Upper lobe of right lung (tissue), 1 donor: Measurements from ENCODE around the gene SNTA1. TPM values are rescaled to one million over a fixed set of nuclear protein-coding genes. Genes with fewer than 3 reads are reported as not detected.

ENCODE experiments used
- ATAC-seq: fragments of 200-7000 bp; cut with Tn5 transposase; one replicate; pipeline ENCODE4 v1.9.1; 2020; ENCODE audit warnings: mild to moderate bottlenecking, moderate library complexity
- DNase-seq: peaks from one replicate; pipeline ENCODE4 v3.0.0-alpha.2; 2020
- H3K27ac ChIP-seq: fragments of 200-600 bp; one replicate; pipeline ENCODE4 v1.8.0; 2022
- H3K27me3 ChIP-seq: fragments of 200-600 bp; one replicate; pipeline ENCODE4 v1.8.0; 2022; ENCODE audit warnings: mild to moderate bottlenecking
- H3K36me3 ChIP-seq: fragments of 200-600 bp; one replicate; pipeline ENCODE4 v1.8.0; 2022
- H3K4me1 ChIP-seq: fragments of 200-600 bp; one replicate; pipeline ENCODE4 v1.8.0; 2022
- H3K4me3 ChIP-seq: fragments of 200-600 bp; one replicate; pipeline ENCODE4 v1.8.0; 2022; ENCODE audit warnings: mild to moderate bottlenecking
- H3K9me3 ChIP-seq: fragments of 200-600 bp; one replicate; pipeline ENCODE4 v1.8.0; 2022
- intact Hi-C: fragments of 100-400 bp; cut with DNase I; formaldehyde crosslinking; loops from one replicate; pipeline ENCODE4 v1.11.0; 2022
- total RNA-seq: library from RNA; stranded (reverse); fragmentation: NEBNext Ultra II Directional; extraction: Animal tissue kit (Norgen Biotek cat#: 25700); gene quantifications from one replicate; pipeline ENCODE4 v1.2.1, GENCODE V29; 2021
- TF ChIP-seq, protein P1 (sequence below): fragments of 200-600 bp; IDR thresholded peaks from one replicate; pipeline ENCODE4 v1.8.0; 2022; ENCODE audit warnings: antibody characterized with exemption
- donor health status: DM: no; HTN: yes; CAD: no; lungs with severe emphysema.

SNTA1 gene
- total RNA-seq, 1 donor from 2014 or later, result 8.6 TPM

- no peak for ATAC-seq
- TF ChIP-seq, protein P1, sequence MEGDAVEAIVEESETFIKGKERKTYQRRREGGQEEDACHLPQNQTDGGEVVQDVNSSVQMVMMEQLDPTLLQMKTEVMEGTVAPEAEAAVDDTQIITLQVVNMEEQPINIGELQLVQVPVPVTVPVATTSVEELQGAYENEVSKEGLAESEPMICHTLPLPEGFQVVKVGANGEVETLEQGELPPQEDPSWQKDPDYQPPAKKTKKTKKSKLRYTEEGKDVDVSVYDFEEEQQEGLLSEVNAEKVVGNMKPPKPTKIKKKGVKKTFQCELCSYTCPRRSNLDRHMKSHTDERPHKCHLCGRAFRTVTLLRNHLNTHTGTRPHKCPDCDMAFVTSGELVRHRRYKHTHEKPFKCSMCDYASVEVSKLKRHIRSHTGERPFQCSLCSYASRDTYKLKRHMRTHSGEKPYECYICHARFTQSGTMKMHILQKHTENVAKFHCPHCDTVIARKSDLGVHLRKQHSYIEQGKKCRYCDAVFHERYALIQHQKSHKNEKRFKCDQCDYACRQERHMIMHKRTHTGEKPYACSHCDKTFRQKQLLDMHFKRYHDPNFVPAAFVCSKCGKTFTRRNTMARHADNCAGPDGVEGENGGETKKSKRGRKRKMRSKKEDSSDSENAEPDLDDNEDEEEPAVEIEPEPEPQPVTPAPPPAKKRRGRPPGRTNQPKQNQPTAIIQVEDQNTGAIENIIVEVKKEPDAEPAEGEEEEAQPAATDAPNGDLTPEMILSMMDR, result no peak
- Histone ChIP-seq H3K4me3 (no peak overlapping the region), H3K27ac (no peak overlapping the region), H3K4me1 (no peaks in the 10 kb centered on the region), H3K36me3 (no peaks in the 10 kb centered on the region), H3K27me3 (no peaks in the 10 kb centered on the region), H3K9me3 (no peaks in the 10 kb centered on the region)
- DNase-seq, result no peak
- intact Hi-C loops, result no loop called here
These were observed 31.7 kb downstream of the SNTA1 start for GRCh38 chr20:33411711-33412483.

GRCh38 chr20:33411242-33411641 is 32.3 kb downstream of the SNTA1 start:
- no peaks in the 10 kb centered on the region for H3K27me3 ChIP-seq
- intact Hi-C loops, result no loop called here
- no peak for DNase-seq
- no peaks in the 10 kb centered on the region for H3K9me3 ChIP-seq
- H3K4me3 ChIP-seq, result no peak overlapping the region
- ATAC-seq, result no peak
- no peaks in the 10 kb centered on the region for H3K4me1 ChIP-seq
- H3K36me3 ChIP-seq, result no peaks in the 10 kb centered on the region
- TF ChIP-seq, protein P1, result no peak
- H3K27ac ChIP-seq, result no peak overlapping the region

DNA sequence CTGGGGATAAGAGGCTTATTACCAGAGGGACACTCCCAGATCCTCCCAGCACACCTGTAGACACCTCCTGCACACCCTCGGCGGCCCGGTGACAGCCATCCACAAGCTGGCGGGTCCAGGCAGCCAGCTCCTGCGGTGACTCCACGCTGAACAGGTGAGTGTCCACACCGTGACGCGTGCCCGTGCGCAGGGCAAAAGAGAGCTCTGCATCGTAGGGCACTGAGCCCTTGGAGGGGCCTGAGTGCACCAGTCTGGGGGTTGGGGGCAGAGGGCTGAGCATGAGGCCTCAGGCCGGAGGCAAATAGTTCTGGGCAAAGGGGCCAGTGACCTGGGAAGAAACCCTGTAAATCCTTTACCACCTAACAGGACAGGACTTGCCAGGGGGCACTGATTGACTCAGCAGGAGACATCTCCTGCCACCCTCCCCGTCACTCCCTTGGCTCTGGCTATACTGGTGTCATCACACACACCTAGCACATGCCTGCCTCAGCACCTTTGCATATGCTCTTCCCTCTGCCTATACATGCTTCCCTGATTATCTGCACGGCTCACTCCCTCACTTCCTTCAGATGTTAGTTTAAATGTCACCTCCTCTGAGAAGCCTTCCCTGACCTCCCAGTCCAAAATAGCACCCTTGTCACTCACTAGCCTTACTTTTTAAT is 33.4 kb downstream of the SNTA1 start:
- no peak for DNase-seq
- Histone ChIP-seq H3K4me1 (no peaks in the 10 kb centered on the region), H3K4me3 (no peak overlapping the region), H3K9me3 (no peaks in the 10 kb centered on the region), H3K27ac (no peak overlapping the region), H3K27me3 (no peaks in the 10 kb centered on the region), H3K36me3 (no peaks in the 10 kb centered on the region)
- TF ChIP-seq, protein P1, result no peak
- no peak for ATAC-seq
- intact Hi-C loops, result no loop called here

DNA sequence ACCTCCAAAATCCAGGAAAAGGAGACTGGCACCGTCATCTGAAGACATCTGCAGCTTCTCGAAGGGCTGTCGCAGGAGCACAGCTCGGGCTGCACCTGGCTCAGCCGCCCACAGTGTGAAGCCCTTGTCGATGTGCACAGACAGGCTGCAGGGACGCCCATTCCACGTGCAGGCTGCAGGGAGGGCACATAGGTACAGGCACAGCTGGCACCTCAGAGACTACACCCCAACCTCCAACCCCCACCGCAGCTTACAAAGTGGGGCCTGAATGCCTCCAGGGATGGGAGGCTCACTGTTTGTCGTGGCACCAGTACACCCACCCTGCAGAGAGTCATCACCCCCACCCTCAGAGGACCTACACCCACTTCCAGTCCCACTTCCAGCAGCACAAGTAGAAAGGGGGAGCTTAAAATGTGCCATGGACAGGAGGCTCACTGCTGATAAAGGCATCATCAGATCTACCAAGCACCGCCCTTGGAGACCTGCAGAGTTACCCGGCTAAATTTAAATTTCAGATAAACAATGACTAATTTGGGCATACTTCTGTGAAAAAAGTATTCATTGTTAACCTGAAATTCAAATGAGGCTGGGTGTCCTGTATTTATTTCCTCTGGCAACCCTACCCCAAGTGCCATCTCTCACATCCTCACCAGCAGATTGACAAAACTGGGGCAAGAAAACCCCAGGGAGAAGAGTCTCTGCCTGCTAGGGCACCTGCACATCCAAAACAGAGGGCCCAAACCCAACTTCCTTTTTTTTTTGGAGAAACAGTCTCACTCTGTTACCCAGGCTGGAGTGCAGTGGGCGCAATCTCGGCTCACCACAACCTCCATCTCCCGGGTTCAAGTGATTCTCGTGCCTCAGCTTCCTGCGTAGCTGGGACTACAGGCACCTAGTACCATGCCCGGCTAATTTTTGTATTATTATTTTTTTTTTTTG is 34.6 kb downstream of the SNTA1 start:
- Histone ChIP-seq H3K27me3 (no peaks in the 10 kb centered on the region), H3K9me3 (no peaks in the 10 kb centered on the region), H3K4me3 (no peak overlapping the region), H3K36me3 (no peaks in the 10 kb centered on the region), H3K4me1 (no peaks in the 10 kb centered on the region), H3K27ac (no peak overlapping the region)
- intact Hi-C loops, result no loop called here
- no peak for ATAC-seq
- TF ChIP-seq, protein P1, result no peak
- no peak for DNase-seq

DNA sequence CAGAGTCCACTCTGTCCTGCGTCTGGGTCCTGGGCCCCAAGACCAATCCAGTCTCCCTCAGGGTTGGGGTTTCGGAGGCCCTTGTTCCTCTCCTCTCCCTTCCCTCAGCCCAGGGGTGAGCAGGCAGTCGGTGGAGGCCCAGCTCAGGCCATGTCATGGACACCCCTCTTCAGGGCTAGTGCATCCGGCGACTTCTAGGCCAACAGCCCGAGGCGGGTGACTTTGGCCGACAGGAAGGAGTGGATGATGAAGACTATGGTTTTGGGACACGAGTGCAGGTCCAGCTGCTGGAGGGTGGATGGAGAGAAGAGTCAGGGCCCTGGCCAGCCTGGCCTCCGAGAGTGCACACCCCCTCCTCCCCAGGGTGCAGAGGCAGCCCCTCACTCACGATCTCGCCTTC is 35.2 kb downstream of the SNTA1 start:
- Histone ChIP-seq H3K27ac (no peak overlapping the region), H3K9me3 (no peaks in the 10 kb centered on the region), H3K27me3 (no peaks in the 10 kb centered on the region), H3K4me3 (no peak overlapping the region), H3K4me1 (no peaks in the 10 kb centered on the region), H3K36me3 (no peaks in the 10 kb centered on the region)
- intact Hi-C loops, result no loop called here
- DNase-seq (no peak), ATAC-seq (peak; percentile 8)
- TF ChIP-seq, protein P1, result no peak
